Subcutaneous adipose tissue (tissue), 4 donors: ENCODE results near the gene BLOC1S6. TPM values are rescaled to one million over a fixed set of nuclear protein-coding genes. Genes with fewer than 3 reads are reported as not detected.

ENCODE experiments used
- total RNA-seq, 4 donors: library from RNA; depleted of rRNA; stranded (reverse); fragments of >200 nt; gene quantifications; one replicate each; pipeline ENCODE4 v1.1.0, GENCODE V29; 2016
- TF ChIP-seq, protein P1 (sequence below): fragments of 450-650 bp; IDR thresholded peaks from one replicate; pipeline ENCODE4 v1.5.1; 2016; ENCODE audit warnings: low read depth, mild to moderate bottlenecking, control low read depth, antibody characterized with exemption, moderate library complexity

Gene BLOC1S6
- total RNA-seq, 4 donors from 2014 or later: 74.1 to 105 (median 86.0) TPM

DNA sequence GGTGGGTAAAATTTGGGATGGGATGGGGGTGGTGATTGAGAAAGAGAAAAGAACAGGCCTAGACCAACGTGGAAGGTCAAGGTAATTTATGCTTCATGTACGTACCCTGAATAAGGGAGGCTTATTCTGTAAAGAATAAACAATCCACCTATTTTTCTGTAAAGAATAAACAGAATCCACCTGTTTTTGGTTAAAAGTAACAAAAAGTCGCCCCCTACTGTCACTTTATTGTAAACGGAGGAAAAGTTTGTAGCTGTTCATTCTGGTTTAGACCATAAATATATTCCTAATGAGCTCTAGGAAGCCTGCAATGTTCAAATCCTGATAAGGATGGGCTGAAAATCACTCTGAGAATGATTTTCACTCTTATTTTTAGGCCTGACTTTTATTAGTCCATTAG, 24.1 kb downstream of the BLOC1S6 start:
- TF ChIP-seq, protein P1, sequence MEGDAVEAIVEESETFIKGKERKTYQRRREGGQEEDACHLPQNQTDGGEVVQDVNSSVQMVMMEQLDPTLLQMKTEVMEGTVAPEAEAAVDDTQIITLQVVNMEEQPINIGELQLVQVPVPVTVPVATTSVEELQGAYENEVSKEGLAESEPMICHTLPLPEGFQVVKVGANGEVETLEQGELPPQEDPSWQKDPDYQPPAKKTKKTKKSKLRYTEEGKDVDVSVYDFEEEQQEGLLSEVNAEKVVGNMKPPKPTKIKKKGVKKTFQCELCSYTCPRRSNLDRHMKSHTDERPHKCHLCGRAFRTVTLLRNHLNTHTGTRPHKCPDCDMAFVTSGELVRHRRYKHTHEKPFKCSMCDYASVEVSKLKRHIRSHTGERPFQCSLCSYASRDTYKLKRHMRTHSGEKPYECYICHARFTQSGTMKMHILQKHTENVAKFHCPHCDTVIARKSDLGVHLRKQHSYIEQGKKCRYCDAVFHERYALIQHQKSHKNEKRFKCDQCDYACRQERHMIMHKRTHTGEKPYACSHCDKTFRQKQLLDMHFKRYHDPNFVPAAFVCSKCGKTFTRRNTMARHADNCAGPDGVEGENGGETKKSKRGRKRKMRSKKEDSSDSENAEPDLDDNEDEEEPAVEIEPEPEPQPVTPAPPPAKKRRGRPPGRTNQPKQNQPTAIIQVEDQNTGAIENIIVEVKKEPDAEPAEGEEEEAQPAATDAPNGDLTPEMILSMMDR: no peak

DNA sequence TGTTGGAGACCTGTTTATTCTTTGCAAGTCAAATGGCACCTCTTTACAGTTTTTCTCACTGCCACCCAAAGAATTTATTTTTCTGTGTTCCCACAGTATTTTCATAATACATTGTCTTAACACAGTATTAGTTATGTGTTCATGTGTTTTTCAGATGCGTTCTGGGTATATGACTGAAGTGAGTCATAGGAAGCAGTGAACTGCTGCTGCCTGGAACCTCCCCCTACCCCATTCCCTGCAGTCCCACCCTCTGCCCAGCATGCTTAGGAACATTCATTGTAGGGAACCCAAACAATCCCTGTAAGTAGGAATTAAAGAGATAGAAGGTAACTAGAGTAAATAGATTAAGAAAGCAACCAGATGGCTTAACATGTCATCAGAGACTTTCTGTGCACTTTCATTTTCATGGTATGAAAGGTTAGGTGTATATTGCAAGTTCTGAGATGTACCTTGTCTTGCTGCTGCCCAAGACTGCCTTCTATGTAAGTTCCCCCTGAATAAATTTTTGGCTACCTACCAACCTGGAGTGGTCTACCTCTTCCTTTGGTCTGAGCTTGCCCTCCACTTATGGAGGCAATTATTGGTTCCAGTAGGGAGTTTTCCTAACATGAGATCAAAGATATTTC, 25.7 kb downstream of the BLOC1S6 start:
- TF ChIP-seq, protein P1: no peak

DNA sequence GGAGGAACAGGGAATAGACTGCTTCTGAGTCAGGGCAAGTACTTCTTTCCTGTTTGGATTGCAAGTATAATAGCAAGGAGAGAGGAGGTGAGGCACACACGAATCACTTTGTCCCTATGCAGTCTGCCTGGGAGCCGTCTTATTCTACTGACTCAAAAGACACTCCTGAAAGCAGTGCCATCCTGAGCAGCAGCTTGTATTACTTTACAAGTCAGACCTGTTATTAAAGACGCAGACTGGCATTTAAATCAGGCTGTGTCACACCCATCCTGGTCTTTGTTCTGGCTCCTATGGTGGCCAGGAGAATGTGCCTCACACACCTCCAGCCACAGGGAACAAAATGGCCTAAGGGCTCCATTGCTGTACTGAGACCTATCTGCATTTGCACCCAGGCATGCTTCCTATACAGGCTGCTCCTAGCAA, 29.7 kb downstream of the BLOC1S6 start:
- TF ChIP-seq, protein P1: no peak

DNA sequence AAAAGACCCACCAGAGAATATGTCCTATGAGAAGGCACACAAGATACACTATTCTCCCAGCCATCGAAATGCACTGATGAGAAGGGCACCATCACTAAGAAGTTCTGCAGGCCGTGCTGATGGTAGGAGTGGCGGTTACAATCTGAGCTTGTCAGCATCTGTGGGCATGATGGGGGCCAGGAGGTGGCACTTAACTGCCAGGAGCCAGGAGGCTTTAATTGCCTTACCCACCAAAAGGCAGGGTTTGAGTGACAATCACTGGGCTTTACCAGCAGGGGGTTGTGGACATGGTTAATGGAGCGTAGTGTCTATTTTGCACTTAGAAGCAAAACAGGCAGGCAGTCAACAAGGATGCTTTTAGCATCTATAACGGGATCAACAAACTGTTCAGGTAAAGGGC, 31.6 kb downstream of the BLOC1S6 start:
- TF ChIP-seq, protein P1: no peak

DNA sequence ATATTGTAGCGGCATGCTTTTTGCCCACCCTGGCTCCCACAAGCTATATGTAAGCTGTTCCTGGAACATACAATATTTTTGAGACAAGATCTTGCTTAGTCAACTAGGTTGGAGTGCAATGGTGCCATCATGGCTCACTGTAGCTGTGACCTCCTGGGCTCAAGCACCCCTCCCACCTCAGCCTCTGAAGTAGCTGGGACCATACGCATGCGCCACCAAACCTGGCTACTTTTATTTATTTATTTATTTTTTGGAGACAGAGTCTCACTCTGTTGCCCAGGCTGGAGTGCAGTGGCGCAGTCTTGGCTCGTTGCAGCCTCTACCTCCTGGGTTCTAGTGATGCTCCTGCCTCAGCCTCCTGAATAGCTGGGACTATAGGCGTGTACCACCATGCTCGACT, 41.0 kb downstream of the BLOC1S6 start:
- TF ChIP-seq, protein P1: no peak

DNA sequence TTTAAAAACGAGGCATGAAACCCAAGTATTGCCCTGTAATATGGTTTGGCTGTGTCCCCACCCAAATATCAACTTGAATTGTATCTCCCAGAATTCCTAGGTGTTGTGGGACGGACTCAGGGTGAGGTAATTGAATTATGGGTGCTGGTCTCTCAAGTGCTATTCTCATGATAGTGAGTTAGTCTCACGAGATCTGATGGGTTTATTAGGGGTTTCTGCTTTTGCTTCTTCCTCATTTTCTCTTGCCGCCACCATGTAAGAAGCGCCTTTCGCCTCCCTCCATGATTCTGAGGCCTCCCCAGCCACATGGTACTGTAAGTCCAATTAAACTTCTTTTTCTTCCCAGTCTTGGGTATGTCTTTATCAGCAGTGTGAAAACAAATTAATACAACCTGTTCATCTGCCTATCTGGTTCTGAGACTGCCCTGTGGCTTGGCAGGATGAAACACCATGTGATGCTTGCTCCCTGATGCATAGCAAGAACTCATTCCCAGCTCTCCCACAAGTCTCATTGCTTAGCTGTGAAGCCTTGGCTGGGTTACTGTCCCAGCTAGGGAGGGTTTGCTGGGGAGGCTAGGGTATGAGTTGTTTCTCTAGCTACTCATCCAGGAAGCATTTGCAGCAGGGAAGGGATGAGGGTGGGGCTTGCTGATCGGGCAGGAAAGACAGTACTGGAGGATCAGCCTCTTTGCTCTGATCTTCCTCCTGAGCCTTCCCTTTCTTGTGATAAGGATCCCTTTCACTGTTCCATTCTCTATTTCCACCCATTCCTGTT, 43.9 kb downstream of the BLOC1S6 start:
- TF ChIP-seq, protein P1: no peak

DNA sequence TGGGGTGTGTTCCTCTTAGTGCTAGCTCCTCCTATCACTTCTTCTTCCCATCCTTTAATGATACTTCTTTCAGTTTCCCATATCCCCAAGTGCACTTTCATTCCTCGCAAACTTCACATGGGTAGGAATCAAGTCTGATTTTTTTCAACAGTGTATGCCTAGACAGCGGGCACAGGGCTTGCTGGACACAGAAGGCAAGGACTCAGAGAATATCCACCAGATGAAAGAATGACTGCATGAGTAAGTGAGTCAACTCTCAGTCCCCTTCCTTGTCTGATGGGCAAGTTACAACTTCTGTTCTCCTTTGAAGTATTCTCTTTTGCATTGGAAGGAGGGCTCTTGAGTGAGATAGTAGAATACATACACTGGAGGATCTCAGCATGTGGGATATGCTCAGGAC, 44.6 kb downstream of the BLOC1S6 start:
- TF ChIP-seq, protein P1: no peak
